ENCODE results near the gene FBXL5.

DNA sequence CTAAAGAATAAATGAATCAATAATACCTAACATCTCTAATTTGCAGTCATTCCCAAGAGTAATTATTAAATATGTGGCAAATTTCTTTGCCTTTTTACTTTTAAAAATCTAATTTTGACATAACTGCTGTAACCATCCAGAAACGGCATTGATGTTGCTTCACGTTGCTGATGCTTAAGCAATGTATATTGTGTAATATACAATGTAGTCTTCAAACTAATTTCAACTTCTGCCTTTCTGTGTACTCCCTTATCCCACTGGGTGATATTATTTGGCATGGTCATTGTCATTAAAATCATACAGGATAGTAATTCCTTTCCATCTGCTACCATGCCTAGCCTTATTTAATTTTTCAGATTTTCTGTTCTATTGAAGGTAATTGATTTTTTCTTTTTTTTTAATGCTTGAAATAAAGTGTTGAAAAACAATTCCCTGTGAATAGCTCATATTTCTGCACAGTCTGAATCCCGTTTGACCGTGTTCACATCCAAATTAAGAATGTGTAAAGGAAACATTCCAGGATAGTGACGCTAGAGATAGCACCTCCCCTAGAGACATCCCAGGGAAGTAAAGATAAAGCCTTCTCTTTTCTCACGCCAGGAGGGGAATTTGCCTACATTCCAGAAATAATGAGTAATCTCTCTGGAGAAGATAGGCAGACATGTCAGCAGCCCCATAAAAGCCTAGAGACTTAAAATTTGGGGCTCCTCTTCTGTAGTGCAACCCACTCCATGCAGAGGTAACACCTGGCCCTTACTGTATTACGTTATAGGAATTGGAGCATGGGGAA is 35.1 kb upstream of the FBXL5 start:
- TF ChIP-seq POLR2A (IDR thresholded peaks at IDR 0.05), result no peak
- TF ChIP-seq, protein P1, sequence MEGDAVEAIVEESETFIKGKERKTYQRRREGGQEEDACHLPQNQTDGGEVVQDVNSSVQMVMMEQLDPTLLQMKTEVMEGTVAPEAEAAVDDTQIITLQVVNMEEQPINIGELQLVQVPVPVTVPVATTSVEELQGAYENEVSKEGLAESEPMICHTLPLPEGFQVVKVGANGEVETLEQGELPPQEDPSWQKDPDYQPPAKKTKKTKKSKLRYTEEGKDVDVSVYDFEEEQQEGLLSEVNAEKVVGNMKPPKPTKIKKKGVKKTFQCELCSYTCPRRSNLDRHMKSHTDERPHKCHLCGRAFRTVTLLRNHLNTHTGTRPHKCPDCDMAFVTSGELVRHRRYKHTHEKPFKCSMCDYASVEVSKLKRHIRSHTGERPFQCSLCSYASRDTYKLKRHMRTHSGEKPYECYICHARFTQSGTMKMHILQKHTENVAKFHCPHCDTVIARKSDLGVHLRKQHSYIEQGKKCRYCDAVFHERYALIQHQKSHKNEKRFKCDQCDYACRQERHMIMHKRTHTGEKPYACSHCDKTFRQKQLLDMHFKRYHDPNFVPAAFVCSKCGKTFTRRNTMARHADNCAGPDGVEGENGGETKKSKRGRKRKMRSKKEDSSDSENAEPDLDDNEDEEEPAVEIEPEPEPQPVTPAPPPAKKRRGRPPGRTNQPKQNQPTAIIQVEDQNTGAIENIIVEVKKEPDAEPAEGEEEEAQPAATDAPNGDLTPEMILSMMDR (IDR thresholded peaks at IDR 0.05), result no peak
